Activated CD8-positive, alpha-beta memory T cell treated with anti-CD3 and anti-CD28 coated beads for 1 hour (primary cell): Measurements from ENCODE around the gene PLCB4.

Experiments used
- DNase-seq, 2 donors: peaks; one replicate each; pipeline ENCODE4 v3.0.0-alpha.2; 2020; ENCODE audit warnings: low read depth in 1 of 2; ENCODE audit errors: extremely low read depth in 1 of 2

The PLCB4 gene

DNA sequence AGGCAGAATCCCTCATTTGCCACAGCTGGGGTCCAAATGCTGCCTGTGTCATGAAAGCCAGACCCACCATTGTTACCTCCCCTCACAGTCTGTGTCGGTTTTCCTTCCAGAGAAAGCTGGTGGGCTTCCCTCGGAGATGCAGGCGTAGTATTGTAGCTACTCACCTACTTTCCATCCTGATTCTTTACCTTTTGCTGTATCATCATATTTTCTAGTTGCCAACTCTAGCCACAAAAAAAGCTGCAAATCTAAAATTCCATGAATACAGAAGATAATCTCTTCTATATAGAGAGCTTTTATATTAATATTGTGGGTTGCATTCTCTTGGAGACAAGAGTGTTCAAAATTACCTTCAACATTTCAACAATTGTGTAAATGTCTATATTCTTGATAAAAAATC, 347.5 kb downstream of the PLCB4 start:
- DNase-seq: no peak

DNA sequence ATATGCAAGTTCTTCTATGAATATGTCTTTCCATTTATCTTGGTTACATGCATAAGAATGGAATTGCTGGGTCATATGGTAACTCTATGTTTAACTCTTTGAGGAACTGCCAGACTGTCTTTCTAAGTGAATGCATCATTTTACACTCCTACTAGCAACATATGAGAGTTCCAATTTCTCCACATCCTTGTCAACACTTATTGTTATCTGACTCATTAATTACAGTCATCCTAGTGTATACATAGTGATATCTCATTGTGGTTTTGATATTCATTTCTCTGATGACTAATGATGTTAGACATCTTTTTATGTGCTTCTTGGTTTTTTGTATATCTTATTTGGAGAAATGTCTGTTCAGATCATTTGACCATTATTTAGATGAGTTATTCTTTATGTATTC, 348.8 kb downstream of the PLCB4 start:
- no peak for DNase-seq

DNA sequence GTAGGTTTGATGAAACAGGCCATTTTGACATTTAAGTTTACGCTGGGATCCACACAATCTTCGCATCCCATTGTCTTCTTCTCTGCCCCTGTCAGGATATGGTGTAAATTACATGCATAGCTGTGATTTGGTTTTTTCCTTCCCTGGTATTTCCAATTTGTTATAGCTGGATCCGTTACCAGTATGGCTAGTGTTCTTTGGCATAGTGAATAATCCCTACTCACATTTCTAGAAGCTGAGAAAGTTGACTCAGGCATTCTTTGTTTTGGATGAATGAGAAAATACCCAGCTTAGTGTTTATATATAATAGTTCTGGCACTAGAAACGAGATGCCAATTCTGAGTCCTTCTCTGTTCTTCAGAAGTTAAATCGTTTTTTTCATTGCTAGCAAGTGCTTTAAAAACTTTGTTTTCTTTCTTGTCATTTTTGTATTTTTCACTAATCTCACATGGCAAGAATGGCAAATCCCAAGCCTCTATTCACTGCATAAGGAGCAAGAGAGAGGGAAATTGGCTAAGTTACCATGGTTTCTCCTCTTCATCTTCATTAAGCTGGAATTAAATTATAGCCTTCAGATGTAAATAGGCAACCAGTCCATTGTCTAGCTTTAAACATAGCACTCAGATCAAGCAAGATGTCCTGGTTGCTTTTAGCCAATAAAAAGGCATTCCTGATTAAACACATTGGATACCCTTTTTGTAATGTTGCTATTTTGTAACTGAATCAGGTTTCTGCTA, 353.6 kb downstream of the PLCB4 start:
- DNase-seq: no peak

DNA sequence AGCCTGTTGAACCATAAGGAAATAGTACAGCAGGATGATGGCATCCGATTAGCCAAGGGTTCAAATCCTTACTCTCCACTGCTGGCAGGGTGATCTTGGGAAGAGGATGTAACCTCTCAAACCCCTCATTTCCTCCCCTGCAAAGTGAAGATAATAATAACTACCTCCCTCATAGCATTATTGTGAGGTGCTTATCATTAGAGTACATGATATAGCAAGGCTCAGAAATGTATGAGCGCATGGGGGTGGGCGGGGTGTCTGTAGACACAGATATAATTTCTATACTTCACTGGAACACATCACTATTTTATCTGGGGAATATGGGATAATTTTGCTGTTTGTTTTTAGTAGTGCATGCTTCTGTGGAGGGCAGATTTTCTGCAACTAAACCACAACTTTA, 355.7 kb downstream of the PLCB4 start:
- no peak for DNase-seq

DNA sequence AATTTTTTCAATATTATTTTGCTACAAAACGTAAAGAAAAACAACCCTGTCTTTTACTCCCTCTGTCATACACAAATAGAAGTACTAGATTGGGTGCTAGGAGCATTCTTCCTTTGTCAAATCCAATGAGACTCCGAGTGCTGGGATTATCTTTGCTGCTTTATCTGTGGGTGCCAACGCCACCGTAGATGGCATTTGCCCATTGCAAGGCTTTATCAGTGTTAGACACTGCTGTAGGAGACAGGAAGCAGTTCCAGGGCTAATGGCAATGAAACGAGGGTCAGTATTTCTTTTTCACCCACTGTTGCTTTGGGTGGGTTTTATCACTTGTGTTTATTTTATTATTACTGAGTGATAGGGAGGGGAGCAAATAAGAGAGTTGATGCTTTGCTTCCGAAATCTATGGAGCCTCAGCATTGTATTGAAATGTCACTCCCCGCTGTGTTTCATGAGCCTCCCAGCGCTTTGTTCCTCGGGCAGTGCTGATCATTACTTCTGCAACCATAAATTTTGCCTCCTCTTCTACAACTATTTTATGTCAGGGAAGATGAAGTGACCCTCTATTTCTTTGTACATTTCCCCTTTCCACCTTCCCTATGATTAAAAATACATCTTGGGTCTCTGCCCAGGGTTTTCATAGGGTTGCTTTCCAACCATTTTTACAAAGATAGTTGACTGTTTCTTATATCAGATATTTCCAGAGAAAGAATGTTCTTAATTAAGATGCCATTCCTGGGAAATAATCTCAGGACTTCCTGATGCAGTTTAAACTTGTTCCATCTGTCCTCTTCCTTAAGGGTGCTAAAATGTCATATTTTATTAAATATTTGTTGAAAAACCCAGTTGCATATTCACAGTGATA, 358.8 kb downstream of the PLCB4 start:
- no peak for DNase-seq

DNA sequence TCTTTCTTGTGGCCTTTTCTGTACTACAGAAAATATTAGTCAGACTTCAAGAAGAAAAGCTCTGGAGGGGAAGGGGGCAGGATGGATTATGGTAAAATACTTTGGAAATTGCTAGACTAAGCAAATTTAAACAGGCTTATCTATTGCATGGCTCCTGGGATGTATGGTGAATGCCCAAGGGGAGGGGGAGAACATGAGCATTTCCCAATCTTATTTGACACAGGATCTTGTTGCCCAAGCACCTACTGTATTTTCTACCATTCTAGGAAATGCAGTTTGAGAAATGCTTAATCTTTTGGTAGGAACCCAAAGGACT, 359.4 kb downstream of the PLCB4 start:
- DNase-seq: no peak

DNA sequence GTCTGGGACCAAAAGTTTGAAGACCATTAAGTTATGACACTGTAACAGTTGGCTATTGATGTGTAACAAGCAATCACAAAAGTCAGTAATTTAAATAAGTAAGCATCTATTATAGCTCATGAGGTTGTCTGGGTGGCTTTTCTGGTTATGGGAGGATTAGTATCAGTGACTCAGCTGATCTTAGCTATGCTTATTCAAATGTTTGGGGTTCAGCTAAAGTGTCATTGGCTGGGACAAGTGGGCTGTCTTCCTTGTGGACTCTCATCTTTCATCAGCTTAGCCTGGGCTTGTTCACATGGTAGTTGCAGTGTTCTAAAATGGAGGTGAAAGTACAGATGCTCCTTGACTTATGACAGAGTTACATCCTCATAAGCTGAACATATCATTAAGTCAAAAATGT, 370.9 kb downstream of the PLCB4 start:
- no peak for DNase-seq

DNA sequence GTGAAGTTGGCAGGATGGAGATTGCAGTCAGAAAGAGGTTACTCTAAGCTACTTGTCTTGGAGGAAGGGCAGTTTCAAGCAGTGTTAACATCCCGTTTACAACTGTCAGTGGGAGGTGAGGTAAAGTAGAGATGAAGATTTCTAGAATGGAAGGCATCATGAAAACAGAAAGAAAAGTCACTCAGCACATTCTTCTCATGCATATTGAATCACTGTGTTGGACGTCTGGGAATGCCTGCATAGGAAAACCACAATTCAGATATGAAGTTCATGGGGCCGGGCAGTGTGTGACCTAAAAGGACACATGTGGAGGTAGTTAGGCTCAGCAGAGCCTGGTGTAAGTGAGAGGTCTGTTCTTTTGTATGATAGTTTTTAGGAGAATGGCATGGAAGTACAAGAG, 372.0 kb downstream of the PLCB4 start:
- no peak for DNase-seq

DNA sequence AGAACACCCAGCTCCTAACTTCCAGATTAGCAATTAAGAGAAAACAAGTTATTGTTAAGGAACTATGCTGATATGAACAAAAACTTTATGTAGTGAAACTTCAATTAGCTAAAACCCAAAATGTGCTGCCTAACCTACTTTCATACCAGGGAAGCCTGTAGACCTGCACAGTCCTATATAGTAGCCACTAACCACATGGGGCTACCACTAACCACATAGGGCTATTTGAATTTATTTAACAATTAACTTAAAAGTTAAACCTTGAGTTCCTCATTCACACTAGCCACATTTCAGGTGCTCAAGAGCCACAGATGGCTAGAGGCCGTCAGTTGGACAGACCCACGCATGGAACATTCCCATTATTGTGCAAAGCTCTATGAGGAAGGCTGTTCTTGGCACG, 373.1 kb downstream of the PLCB4 start:
- no peak for DNase-seq

DNA sequence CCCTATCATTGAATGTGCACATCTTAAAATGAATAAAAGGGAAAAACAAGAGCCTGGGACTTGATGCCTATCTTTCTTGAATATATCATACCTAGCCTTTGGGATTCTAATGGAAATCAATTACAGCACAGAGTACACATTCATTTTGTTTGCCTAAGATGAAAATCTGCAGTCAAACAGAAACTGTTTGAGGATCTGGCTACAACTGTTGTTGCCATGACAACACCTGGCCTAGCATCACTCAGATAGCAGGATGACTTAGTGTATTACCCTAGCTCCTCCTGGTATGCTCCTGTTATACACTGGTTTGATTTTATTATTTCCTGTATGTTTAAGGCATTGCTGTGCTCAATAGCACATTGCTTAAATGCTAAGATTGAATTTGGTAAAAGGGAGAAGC, 374.0 kb downstream of the PLCB4 start:
- no peak for DNase-seq

DNA sequence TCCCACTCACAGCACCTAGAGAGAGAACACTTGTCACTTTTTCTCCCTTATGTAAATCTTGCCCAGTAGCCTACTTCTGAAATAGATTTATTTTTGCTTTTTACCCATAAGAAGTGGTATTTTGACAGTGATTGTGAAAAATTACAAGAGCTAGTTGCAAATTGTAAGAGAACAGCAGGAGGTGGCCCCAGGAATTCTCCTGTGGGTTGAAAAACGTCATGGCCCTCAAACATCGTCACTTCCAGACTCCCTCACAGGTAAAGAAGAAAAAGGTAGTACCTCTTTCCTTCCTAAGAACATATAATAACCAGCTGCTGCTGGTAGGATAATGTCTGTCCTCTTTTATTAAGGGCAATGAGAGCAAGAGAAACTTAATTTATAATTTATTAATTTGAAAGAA, 376.0 kb downstream of the PLCB4 start:
- no peak for DNase-seq

DNA sequence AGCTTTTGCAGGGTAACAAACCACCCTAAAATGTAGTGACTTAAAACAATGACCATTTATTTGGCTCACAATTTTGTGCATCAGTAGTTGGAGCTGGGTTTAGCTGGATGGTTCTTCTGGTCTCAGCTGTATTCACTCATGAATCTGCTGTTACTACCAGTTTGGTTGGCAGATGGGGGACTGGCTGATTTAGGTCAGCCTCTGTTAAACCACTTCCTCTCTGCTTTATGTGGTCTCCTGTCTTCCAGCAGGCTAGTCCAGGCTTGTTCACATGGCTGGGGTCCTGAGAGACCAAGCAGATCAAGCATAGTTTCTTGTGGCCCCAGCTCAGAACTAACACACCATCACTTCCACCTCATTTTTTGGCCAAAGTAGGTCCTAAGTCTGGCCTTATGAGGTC, 378.3 kb downstream of the PLCB4 start:
- no peak for DNase-seq

DNA sequence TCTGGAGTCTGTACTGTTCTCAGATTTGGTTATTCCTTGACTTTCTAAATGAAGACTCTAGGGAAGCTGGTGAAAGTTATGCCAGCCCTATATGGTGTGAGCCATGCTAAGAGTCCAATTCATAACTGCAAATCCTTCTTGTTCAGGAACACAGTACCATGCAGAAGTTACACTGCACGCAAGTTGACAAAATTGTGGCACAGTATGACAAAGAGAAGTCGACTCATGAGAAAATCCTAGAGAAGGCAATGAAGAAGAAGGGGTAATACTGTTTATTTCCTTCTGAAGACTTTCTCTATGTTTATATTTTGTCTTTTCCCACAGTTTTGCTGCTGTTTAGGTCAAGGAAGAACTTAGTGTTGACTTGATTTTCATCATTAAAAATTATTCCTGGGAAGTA, 384.3 kb downstream of the PLCB4 start:
- DNase-seq: no peak

DNA sequence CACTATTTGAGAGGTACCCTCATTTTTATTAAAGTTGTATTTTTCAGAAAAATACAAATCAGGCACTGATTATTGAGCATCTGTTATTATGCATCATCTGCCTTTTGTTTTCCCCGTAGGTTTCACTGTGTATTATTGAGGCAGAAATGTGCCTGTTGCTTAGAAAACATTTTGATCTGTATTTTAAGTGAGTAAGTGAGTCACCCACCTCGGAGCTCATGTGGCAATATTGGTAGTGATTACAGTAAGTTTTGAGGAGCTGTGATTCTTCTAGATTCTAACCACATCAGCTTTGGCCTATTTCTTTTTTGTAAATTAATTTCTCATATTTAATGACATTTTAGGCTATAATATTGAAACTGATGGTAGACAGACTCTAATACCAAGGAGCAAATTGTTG, 385.9 kb downstream of the PLCB4 start:
- DNase-seq: no peak

DNA sequence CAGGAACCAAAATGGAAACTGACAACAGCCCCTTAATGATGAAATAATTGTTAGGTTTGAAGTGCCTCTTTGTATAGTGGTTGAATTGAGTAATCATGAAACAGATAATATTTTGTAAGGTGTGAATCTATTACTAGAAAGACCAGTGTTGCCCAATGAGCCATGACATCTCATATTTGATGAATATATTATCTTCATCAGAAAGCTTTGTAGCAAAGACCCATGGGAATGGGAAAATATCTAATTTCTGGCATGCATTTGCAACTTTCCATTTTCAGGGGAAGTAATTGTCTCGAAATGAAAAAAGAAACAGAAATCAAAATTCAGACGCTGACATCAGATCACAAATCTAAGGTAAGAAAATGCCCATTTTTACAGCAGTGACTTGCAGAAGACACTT, 388.2 kb downstream of the PLCB4 start:
- DNase-seq: no peak

DNA sequence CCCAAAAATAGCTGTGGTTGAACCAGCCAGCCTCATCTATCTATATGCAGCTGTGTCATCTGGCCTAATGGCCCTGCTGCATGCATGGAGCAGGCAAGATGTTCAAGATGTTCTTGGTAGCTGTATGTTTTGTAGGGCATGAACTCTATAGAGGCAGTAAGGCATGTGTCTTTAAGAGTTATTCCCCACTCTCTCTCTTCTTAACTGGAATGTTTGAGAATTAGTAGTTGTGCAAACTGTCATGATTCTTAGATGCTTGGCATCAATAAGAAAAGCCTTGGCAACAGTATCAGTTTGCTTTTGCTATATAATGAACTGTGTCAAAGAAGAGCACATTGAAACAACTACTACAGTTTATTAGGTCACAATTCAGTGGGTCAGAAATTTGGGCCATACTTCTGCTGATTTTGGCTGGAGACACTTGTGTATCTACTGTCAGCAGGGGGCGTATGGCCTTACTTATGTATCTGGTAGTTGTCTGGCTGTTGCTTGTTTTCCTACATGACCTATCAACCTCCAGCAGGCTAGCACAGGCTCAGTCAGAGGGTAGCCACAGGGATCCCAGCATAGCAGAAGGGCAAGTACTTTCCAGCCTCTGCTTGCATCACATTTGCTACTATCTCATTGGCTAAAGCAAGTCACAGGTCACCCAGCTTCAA, 389.4 kb downstream of the PLCB4 start:
- DNase-seq: no peak

DNA sequence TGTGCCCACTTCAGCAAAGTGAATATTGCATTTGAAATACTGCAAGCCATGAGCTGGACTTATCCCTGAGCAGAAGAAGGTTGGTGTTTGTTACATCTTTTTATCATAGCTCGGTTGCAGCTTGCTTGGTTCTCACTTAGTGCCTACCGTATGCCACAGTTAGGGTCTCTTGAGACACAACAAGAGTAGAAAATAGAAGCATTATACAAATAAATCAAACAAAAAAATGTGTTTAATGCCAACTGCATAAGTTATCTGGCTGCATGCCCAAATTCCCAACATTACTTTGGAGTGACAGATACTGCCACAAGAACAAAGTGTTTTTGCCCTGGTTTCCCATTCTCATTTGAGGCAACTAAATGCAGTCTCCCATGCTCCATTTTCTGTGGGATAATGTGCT, 391.6 kb downstream of the PLCB4 start:
- DNase-seq: no peak

DNA sequence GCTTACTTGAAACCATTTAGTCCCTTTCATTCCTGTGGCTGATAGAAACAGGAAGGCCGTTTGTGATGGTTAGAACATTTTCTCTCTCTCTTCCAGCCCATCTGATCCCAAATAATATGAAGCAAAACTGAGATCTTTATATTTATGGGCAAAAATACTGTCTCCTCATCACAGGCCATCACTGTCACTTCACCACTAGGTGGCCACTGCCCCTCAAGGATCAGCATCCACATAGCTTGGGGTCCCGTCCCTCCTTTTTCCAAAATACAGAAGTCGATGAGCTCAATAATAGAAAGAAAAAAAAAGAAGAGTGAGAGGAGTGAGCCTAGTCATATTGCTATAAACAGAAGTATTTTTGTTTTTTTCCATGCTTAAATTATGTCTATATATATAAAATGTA, 399.1 kb downstream of the PLCB4 start:
- DNase-seq: no peak

DNA sequence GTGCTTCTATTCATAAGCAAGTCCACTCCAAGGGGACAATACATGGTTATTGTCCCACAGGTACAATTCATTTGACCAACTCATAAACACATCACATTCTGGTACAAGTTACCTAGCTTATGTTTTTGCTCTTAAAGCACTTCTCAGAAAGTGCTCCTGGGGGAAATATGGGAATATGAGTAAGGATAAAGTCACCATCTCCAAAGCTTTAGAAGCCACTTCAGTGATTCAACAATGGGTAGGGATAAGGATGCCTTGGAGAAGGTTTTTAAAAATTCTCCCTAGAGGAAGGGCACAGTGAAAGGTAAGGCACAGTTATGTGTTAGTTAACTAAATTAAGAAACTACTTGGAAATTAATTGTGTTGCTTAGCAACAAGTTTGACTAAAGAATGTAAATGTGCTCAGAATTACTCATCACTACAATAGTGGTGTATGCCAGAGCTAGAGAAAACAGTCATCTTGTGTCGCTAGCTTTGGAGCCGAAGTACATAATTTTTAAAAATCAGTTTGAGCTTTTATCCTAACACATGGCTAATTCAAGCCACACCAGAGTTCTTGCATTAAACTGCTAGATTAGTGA, 406.0 kb downstream of the PLCB4 start:
- DNase-seq: no peak

DNA sequence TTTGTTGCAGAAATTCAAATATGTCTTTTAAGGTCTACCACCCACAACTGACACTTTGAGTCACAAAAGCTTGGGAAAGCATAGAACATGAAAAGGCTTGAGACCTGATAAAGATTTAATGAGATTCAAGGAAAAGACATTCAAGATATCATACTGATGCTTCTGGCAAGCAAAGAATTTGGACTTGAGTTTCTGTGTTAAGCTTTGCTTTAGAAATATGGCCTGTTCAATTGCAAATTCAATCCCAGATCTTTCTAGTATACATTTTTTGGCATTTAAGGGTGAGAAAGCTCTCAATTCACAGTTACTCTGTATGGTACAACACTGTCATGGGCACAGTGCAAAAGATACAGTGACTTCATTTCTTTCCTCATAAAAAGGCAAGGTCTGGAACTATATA, 406.6 kb downstream of the PLCB4 start:
- DNase-seq: no peak

DNA sequence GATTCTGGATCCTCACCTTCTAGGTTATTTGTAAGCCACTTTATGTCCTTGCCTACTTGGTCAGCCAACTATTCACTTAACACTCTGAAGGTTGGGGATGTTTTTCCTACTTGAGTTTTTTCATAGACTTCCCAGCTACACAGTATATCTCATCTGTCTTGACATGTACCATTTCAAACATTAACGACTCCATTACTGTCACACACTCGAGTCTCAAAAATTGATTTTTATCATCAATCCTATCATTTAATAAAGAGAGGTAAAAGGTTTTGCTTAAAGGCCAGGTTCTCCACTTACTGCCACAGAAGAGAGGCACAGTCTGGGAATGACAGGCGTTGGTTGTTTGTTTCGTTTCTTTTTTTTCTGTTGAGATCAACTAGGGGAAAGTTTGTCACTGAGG, 407.3 kb downstream of the PLCB4 start:
- no peak for DNase-seq

DNA sequence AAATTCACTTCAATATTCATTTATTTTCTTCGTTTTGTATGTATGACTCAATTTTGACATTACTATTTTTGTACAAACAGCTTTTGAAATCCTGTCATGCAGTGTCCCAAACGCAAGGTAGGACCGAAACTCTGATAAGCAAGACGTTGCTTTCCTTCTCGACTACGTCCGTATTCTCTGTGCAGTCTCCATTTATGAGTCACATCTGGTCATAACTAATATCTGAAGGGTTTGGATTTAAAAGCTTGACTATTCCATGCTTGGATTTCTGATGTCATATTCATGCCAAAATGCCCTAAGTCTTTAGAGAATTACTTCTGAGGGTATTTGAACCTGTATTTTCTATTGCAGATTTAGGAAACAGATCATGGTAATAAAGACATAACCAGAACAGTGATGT, 407.8 kb downstream of the PLCB4 start:
- DNase-seq: no peak
